ENCODE data around the gene CCDC57.
"Not testable (repeated sequence)": the region's sequence is repeated elsewhere in the genome, so short reads cannot be mapped to it uniquely, and the experiment has no call there.

The CCDC57 gene

DNA sequence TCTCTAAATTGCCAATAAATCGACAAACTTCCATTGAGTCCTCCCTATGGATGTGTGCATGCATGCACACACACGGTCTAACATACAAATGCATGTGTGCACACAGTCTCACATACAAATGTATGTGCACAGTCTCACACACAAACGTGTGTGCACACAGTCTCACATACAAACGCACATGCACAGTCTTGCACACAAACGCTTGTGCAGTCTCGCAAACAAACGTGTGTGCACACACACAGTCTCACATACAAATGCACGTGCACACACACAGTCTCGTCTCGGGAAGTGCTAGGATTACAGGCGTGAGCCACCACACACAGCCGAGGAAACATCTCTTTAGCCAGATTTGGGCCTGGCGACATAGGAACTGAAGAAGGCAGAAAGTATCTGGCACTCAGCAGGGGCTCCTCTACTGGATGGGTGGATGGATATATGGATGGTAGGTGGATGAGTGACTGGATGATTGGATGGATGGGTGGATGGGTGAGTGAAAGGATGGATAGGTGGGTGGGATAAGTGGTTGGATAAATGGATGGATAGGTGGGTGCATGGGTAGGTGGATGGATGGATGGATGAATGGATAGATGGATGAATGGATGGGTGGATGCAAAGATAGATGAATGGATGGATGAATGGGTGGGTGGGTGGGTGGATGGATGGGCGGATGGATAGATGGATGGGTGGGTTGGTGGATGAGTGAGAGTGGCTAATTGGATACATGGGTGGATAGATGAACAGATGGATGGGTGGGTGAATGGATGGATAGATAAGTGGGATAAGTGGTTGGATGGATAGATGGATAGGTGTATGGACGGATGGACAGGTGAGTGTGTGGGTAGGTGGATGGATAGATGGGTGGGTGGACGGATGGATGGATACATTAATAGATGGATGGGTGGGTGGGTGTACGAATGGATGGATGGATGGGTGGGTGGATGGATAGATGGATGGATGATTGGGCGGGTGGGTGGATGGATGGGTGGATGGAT, 65.7 kb downstream of the CCDC57 start:
- Mint-ChIP-seq H3K27ac (no peak overlapping the region), H3K4me3 (no peak overlapping the region), H3K27me3 (no peaks in the 10 kb centered on the region), H3K4me1 (ENCODE audit: low read depth) (no peaks in the 10 kb centered on the region), H3K36me3 (ENCODE audit: low read depth) (peaks cover 9% of the 10 kb centered on the region), H3K9me3 (no peaks in the 10 kb centered on the region)

DNA sequence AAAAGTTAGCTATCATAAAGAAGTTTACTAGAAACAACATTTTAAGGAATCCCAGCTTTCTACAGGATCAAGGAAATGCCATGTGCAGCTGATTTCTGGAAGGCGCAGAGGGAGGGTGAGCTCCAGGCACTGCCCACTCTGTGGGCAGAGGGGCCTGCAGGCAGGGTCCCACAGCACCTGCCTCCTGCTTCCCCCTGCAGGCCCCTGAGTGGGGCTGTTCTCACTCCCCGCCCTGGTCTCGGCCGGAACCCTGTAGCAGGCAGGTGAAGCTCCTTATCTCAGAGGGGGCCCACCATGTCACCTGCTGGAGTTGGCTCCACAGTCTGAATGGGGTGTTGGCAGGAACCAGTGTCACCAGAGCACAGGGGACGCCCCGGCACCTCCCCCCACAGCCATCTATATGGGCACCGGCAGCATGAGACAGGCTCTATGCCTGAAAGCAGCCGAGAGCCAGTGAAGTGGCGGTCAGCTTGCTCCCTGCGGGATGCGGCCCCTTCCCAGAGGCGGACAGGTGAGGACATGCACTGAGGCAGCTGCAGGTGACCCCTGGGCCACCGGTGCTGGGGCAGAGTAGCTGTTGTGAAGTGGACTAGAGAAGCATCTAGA, 67.0 kb downstream of the CCDC57 start:
- Mint-ChIP-seq H3K9me3 (no peaks in the 10 kb centered on the region), H3K36me3 (ENCODE audit: low read depth) (peaks cover 9% of the 10 kb centered on the region), H3K4me1 (ENCODE audit: low read depth) (no peaks in the 10 kb centered on the region), H3K27me3 (no peaks in the 10 kb centered on the region), H3K4me3 (no peak overlapping the region), H3K27ac (no peak overlapping the region)

DNA sequence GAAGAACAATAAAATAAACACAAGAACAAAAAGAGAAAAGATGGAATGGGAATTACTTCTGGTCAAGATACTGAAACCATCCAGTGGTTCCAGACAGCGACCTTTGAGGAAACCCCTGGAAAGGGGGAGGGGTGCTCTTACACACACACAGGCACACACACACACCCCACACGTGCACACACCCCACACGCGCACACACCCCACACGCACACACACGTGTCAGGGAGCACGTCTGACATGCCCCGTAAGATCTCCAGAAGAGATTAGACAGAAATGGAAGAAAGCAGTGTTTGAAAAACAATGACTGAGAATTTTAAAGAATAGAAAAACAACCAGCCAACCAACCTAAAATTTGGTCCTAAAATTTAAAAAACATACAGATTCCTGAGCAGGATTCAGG, 69.3 kb downstream of the CCDC57 start:
- no peaks in the 10 kb centered on the region for H3K27me3 Mint-ChIP-seq
- H3K27ac Mint-ChIP-seq = no peak overlapping the region
- no peak overlapping the region for H3K4me3 Mint-ChIP-seq
- H3K9me3 Mint-ChIP-seq = no peaks in the 10 kb centered on the region
- H3K36me3 Mint-ChIP-seq (ENCODE audit: low read depth) = peaks cover 9% of the 10 kb centered on the region
- H3K4me1 Mint-ChIP-seq (ENCODE audit: low read depth) = no peaks in the 10 kb centered on the region

DNA sequence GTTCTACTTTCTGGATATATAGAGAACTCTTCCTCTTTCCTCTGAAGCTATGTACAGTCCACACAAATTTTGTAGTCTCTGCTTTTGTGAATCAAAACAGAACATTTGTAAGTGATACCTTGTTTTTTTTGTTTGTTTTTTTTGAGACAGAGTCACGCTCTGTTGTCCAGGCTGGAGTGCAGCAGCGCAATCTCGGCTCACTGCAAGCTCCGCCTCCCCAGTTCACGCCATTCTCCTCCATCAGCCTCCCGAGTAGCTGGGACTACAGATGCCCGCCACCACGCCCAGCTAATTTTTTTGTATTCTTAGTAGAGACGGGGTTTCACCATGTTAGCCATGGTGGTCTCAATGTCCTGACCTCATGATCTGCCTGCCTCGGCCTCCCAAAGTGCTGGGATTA, 72.7 kb downstream of the CCDC57 start:
- H3K27ac Mint-ChIP-seq; H3K4me1 Mint-ChIP-seq (ENCODE audit: low read depth); H3K4me3 Mint-ChIP-seq; H3K27me3 Mint-ChIP-seq; H3K9me3 Mint-ChIP-seq; H3K36me3 Mint-ChIP-seq (ENCODE audit: low read depth): not testable (repeated sequence)

DNA sequence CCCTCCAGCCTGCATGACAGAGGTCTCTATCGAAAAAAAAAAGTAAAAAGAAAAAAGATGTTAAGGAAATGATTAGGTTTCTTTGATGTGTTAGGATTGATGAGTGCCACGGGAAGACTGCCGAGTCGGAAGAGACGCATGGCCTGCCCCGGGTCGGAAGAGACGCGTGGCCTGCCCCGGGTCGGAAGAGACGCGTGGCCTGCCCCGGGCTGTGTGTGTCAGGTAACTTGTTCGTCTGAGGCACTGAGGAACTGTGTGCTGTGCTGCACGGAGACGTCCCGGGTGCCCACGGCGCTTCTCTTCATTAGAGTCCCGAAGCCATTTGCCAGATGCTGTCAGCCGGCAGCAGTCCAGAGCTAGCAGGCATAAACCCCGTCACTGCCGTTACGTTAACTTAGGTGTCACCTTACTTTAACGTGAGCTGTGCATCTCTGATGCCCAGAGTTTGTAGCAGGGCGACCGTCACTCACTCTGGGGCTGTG, 74.1 kb downstream of the CCDC57 start:
- H3K4me1 Mint-ChIP-seq (ENCODE audit: low read depth) = no peaks in the 10 kb centered on the region
- H3K9me3 Mint-ChIP-seq = no peaks in the 10 kb centered on the region

DNA sequence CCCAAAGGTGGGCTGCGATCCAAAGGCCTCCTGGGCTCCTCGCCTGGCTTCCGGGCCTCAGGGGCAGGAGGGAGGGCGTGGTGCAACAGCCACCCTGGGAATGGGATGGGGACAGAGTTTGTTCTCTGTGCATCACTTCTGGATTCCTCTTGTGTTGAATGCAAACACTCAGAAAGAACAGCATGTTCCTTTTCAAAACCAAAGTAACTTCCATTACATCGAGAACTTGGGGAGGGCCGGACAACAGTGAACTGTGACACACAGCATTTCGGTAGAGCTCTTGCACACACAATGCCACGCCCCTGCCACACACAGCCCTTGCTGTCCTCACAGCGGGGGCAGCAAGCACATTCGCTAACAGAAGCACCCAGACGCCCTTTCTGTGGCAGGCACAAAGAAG, 78.5 kb downstream of the CCDC57 start:
- no peak overlapping the region for H3K27ac Mint-ChIP-seq
- no peak overlapping the region for H3K4me3 Mint-ChIP-seq
- H3K4me1 Mint-ChIP-seq (ENCODE audit: low read depth) = no peaks in the 10 kb centered on the region
- H3K9me3 Mint-ChIP-seq = no peaks in the 10 kb centered on the region
- no peaks in the 10 kb centered on the region for H3K27me3 Mint-ChIP-seq
- H3K36me3 Mint-ChIP-seq (ENCODE audit: low read depth) = no peaks in the 10 kb centered on the region

More for the DNA sequence above, 74.1 kb downstream of the CCDC57 start:
- Mint-ChIP-seq H3K4me3 (no peak overlapping the region), H3K27me3 (no peaks in the 10 kb centered on the region), H3K27ac (no peak overlapping the region), H3K36me3 (ENCODE audit: low read depth) (no peaks in the 10 kb centered on the region)

DNA sequence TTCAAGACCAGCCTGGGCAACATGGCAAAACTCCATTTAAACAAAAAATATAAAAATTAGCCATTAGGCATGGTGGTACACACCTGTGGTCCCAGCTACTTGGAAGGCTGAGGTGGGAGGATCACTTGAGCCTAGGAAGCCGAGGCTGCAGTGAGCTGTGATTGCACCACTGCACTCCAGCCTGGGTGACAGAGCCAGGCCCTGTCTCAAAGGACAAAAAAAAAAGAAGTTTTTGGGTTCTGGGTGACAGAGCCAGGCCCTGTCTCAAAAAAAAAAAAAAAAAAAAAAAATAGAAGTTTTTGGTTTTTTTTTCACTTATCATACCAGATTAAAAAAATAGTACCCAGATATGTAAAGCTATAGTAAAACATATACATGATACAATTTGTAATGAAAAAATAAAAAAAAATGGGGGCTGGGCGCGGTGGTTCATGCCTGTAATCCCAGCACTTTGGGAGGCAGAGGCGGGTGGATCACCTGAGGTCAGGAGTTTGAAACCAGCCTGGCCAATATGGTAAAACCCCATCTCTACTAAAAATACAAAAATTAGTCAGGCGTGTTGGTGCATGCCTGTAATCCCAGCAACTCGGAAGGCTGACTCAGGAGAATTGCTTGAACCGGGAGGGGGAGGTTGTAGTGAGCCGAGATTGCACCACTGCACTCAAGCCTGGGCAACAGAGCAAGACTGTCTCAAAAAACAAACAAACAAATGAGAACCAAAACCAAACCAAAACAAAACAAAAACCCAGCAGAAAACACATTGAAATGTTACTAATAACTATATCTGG, 79.3 kb downstream of the CCDC57 start:
- not testable (repeated sequence) for H3K27me3 Mint-ChIP-seq; H3K4me3 Mint-ChIP-seq; H3K9me3 Mint-ChIP-seq; H3K27ac Mint-ChIP-seq; H3K4me1 Mint-ChIP-seq (ENCODE audit: low read depth); H3K36me3 Mint-ChIP-seq (ENCODE audit: low read depth)

DNA sequence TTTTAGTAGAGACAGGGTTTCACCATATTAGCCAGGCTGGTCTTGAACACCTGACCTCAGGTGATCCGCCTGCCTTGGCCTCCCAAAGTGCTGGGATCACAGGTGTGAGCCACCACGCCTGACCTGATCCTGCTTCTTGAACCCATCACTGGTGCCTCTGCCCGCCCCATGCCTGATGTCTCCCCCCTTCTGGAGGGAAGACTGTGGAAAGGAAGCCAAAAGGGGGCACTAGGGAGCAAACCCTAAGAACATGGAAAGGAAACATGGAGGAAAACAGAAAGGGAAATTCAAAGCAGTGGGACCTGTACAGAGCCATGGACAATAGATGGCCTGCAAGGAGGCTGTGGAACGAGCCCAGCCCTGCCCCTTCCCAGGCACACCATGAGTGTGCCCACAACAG, 83.5 kb downstream of the CCDC57 start:
- Mint-ChIP-seq H3K4me1 (ENCODE audit: low read depth) (peaks cover 38% of the 10 kb centered on the region), H3K27ac (no peak overlapping the region), H3K36me3 (ENCODE audit: low read depth) (peaks cover 7% of the 10 kb centered on the region), H3K9me3 (no peaks in the 10 kb centered on the region), H3K4me3 (no peak overlapping the region), H3K27me3 (no peaks in the 10 kb centered on the region)

DNA sequence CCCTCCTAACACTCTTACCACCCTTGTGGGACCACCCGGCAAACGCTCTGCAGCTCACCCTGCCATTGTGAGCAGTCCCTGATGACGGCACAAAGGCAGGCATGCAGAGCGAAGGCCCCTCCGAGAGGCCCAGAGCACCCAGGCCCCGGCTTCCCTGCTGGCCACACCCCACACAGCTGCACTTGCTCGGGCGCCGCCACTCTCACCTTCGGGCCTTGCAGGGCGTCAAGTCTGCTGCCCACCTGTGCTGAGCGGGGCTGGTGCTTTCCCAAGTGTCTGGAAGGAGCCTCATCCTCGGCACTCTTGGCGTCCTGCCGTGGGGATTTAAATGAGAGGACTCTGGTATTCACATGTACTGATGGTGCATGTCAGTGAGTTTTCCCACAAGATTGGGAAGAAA, 84.4 kb downstream of the CCDC57 start:
- Mint-ChIP-seq H3K4me1 (ENCODE audit: low read depth) (peaks cover 42% of the 10 kb centered on the region), H3K27ac (no peak overlapping the region), H3K27me3 (no peaks in the 10 kb centered on the region), H3K36me3 (ENCODE audit: low read depth) (peaks cover 7% of the 10 kb centered on the region), H3K4me3 (no peak overlapping the region), H3K9me3 (no peaks in the 10 kb centered on the region)

DNA sequence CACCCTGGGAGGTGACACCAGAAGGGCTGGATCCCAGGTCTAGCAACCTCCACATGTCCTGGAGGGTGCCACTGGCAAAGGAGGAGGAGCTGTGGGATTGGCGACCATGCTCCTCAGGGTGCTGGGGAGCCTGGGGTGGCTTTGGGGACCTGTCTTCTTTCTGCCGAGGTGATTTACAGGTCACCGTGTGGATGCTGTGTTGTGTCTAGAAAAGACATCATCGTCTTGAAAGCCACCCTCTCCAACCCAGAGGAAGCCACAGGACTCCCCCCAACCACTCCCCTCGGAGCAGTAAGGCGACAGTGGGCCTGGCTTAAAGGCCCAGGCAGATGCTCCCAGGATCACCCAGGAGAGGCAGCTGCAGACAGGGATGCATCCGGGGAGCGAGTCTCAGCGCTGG, 84.9 kb downstream of the CCDC57 start:
- Mint-ChIP-seq H3K4me3 (no peak overlapping the region), H3K27ac (no peak overlapping the region), H3K9me3 (no peaks in the 10 kb centered on the region), H3K4me1 (ENCODE audit: low read depth) (peaks cover 45% of the 10 kb centered on the region), H3K36me3 (ENCODE audit: low read depth) (peaks cover 9% of the 10 kb centered on the region), H3K27me3 (no peaks in the 10 kb centered on the region)

DNA sequence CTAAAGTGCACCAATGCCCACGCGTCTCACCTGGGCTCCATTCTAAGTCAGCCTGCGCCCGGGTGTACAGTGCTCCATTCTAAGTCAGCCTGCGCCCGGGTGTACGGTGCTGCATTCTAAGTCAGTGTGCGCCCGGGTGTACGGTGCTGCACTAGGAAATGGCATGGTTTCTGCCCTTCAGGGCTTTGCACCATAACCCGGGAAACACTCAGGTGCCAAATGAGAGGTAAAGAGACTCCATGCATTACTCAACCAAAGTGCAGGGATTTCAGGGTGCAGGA, 85.4 kb downstream of the CCDC57 start:
- Mint-ChIP-seq H3K27me3 (no peaks in the 10 kb centered on the region), H3K36me3 (ENCODE audit: low read depth) (peaks cover 12% of the 10 kb centered on the region), H3K4me1 (ENCODE audit: low read depth) (peaks cover 48% of the 10 kb centered on the region), H3K27ac (no peak overlapping the region), H3K4me3 (no peak overlapping the region), H3K9me3 (no peaks in the 10 kb centered on the region)

DNA sequence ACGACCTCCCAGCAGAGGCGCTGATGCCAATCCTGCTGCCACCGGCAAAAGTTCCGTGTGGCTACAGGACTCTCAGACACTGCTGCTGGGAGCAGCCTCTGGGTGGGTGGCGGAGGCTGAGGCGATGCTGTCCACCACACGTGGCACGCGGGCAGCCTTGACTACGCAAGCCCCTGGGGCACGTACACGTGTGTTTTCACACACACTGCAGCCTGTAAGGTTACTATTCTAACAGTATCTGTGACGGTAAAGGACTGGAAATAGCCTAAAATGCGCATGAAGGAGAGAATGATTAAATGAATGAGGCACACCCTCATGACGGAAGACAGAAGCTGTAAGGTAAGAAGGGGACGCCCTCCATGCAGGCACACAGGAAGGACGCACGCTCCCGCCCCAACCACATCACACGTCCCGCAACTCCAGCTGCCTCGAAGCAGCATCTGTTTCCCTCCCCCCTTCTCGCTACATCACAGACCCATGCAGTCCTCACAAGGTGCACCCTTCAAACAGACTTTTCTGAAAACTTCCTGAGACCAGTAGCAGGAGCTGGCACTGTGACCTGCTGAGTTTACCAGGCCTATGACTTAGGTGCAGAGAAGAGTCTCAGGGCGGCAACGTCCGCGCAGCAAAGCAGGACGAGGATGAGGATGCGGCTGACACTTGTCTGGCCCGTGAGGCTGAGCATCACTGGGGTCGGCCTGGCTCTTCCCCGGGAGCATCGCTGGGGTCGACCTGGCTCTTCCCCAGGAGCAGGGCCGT, 85.9 kb downstream of the CCDC57 start:
- H3K9me3 Mint-ChIP-seq = no peaks in the 10 kb centered on the region
- H3K4me1 Mint-ChIP-seq (ENCODE audit: low read depth) = peaks cover 53% of the 10 kb centered on the region
- peak overlapping the region; percentile 95 for H3K27ac Mint-ChIP-seq
- H3K4me3 Mint-ChIP-seq = peak overlapping the region; percentile 74
- peaks cover 16% of the 10 kb centered on the region for H3K36me3 Mint-ChIP-seq (ENCODE audit: low read depth)
- no peaks in the 10 kb centered on the region for H3K27me3 Mint-ChIP-seq

DNA sequence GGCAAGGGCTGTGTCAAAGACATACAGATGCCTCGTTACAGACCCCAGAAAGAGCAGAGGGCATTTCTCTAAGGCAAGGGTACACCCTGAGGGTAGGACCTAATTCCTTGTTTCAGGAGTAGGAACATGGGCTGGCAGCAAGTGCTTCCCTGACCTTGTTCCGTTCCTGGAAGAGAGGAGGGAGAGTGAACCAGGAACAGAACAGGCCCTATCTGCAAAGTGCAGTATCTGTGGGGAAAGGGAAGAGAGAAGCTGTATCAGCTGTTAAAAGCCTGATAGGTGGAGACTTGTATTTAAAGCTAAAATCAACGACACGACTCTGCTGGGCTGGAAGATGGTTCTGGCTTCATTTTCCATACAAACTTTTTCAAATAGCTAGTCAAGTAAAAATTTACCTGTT, 88.5 kb downstream of the CCDC57 start:
- Mint-ChIP-seq H3K4me1 (ENCODE audit: low read depth) (peaks cover 73% of the 10 kb centered on the region), H3K27me3 (no peaks in the 10 kb centered on the region), H3K27ac (no peak overlapping the region), H3K4me3 (no peak overlapping the region), H3K36me3 (ENCODE audit: low read depth) (peaks cover 16% of the 10 kb centered on the region), H3K9me3 (no peaks in the 10 kb centered on the region)

DNA sequence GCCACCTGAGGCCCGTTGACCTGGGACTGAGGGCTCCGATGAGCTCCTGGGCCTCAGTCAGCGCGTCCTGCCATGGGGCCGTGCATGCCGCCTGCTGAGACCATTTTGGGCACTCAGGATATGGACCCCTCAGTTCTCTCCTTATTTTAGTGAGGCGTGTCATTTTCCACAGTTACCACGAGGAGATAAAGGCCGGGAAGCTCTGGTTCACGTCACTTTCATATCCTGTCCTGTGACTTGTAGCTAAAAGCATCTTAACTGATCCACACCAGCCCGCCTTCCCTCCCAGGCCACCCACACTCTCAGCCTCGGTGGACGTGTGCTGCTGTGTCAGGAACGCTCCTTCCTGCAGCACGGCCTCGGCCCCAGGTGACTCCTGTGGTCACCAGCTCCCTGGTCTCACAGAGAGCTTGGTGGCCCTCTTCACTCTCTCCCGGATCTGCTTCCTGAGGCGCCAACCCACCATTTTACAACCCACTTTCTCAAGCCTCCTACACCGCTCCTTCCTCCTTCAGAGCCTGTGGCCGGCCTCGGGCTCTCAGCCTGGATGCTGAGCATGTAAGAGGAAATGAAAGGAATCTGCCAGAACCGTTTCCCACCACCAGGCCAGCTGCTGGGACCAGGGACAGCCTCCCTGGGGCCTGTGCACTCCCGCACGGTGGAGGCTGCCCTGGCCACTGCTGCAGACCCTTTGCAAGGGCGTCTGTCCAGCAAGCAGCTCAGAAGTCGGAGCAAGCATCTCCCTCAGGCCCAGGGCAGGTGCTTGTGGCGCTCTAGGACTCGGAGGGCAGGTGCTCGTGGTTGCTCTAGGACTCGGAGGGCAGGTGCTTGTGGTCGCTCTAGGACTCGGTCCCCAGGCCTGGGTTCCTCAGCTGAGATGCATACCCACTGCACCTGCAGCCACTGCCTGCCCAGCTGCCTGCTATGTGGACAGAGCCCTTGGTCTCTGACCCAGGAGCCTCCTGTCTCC, 90.7 kb downstream of the CCDC57 start:
- Mint-ChIP-seq H3K4me1 (ENCODE audit: low read depth) (peaks cover 61% of the 10 kb centered on the region), H3K9me3 (no peaks in the 10 kb centered on the region), H3K27me3 (no peaks in the 10 kb centered on the region), H3K4me3 (peak overlapping the region; percentile 62), H3K36me3 (ENCODE audit: low read depth) (peaks cover 21% of the 10 kb centered on the region), H3K27ac (peak overlapping the region; percentile 89)

Measured in stimulated activated naive CD8-positive, alpha-beta T cell treated with anti-CD3 and anti-CD28 coated beads, Interleukin-15, Interleukin-2, amounts not matched to agents 100 ng/mL and 50 ng/mL, for 24 hours (primary cell).